HG03521 (cell line): ENCODE measurements around the gene FADS3.
A peak's percentile ranks its signal among the peaks of the same experiment; 100 is the strongest.

ENCODE experiments used
- ATAC-seq: cut with Tn5 transposase; IDR thresholded peaks from one replicate; pipeline ENCODE4 v1.9.1; 2021; ENCODE audit warnings: mild to moderate bottlenecking, moderate library complexity; ENCODE audit not compliant: unreplicated experiment

Gene FADS3

DNA sequence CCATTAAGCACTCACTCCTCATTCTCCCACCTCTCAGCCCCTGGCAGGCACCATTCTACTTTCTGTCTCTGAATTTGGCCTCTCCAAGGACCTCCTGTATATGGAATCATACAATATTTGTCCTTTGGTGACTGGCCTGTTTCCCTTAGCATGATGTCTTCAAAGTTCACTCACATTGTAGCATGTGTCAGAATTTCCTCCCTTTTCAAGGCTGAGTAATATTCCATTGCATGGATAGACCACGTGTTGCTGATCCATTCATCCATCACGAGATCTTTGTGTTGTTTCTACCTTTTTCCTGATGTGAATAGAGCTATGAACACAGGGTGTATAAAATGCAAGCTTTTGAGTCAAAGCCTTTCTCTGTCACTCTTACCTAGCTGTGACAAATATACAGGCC is 51.6 kb downstream of the FADS3 start:
- ATAC-seq = no peak

GRCh38 chr11:61838921-61839320 is 52.4 kb downstream of the FADS3 start:
- ATAC-seq = no peak

- ATAC-seq = no peak
Observed at GRCh38 chr11:61838501-61838900, 52.8 kb downstream of the FADS3 start.

DNA sequence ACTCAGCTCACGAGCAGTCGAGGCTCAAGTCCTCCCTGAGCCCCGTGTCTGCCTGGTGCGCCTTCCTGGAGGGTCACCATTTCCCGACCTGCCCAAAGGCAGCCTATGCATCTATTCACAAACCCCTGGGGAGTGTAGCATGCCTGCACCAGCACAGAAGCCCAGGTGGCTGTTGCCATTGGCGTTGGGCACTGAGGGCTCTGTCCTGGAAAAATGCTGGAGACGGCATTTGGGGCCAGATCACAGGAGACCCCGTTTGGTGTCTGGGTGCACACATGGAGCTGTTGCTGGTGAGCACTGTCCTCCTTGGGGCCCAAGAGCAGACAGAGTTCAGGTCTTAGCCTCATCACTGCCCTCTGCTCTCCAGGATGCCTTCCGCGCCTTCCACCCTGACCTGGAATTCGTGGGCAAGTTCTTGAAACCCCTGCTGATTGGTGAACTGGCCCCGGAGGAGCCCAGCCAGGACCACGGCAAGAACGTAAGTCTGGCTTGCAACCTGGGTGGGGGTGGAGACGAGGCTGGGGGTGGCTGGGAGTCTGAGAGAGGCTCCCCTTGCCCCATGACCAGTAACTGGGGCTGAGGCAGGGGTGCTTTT is 53.8 kb downstream of the FADS3 start:
- ATAC-seq = no peak

DNA sequence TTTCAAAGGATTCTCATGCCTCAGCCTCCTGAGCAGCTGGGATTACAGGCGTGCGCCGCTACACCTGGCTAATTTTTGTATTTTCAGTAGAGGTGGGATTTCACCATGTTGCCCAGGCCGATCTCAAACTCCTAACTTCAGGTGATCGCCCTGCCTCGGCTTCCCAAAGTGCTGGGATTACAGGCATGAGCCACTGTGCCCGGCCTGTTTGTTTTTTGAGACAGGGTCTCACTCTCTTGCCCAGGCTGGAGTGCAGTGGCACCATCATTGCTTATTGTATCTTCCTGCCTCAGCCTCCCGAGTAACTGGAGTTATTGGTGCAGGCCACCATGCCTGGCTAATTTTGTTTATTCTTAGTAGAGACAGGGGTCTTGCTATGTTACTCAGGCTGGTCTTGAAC is 55.2 kb downstream of the FADS3 start:
- ATAC-seq = no peak

- ATAC-seq = peak; percentile 91
Observed at GRCh38 chr11:61834278-61835048, 56.9 kb downstream of the FADS3 start.

DNA sequence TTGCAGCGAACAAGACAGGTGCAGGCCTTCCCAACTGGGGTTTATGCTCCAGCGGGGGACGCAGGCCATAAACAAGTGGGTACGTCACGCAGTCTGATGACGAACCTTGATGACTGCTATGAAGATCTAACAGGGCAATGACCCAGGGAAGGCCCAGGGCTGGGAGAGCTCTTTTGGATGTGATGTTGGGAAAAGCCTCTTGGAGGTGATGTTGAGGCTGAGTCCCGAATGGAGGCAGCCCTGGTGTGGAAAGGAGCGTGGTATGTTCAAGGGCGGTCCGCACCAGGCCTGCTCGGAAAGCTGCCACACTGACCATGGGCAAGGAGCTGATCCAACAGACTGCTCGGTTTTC is 57.4 kb downstream of the FADS3 start:
- ATAC-seq = no peak

DNA sequence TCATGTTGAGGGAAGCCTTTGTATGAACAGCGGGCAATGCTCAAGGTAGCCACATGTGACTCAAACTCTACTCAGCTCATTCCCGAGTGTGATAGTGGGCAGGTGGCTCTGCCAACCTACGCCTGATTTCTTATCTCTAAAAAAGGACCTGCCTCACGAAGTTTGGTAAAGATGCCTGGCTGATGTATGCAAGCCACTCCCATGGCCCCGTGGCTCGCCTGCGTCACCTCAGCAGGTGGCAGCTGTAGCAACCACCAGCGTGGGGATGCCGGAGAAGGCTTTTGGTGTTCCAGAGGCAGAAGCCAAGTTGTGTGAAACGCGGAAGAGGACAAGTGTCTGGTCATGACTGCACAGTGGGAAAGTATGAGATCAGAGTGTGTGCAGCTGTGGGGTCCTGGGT is 57.9 kb downstream of the FADS3 start:
- ATAC-seq = no peak

DNA sequence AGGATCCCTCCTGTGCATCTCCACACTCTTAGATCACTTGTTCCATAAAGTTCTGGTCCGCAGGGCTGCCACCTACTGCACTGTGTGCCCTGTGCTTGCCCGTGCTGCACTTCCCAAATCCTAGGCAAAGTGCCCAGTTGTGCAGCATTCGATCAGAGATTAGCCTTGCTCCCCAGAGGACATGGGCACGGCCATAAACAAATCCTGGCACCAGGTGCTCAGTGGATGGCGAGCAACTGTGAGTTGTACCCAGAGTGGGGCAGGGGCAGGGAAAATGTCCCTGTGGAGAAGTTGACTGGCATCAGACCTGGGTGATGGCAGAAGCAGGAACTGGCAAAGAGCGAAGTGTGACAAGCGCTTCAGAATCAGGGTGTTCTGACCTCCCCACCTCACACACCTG is 58.6 kb downstream of the FADS3 start:
- ATAC-seq = no peak

- no peak for ATAC-seq
Observed at GRCh38 chr11:61832207-61832606, 59.1 kb downstream of the FADS3 start.

DNA sequence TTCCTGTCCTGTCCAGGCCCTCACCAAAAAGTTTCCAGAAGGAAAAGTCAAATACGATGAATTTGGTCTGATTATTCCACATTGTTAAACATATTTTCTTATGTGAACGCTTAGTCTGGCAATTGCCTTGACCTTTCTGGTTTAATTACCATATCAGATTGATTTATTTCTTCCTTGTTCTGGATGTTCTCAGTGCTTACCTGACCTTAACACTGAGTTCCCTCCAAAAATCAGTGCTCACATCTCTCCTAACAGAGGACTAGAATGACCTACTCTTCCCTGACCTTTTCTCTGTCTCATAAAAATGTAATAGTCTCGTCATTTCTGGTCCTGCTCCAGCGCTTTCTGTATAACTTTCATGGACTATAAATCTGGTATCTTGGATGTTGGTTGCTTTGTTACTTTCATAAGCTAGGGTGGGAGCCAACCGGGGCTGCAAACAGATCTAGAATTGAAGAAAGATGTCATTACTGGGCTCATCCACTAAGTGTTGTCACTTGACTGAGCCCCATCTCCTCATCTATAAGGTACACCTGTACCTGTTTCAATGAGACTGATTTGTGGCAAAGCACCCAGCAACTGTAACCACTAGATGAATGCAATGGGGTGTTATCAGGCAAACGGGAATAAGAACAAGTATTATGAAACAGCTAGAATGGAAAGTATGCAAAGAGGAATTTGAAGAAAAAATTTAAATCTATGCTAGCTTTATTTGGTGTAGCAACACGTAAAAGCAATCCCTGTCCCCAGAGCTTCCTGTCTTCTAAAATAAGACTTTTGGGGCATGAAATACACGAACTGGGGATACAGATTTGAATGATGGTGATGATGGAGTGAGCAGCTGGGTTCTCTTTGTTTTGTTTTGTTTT is 60.9 kb downstream of the FADS3 start:
- ATAC-seq = no peak

GRCh38 chr11:61829806-61830205 is 61.5 kb downstream of the FADS3 start:
- no peak for ATAC-seq

GRCh38 chr11:61828629-61829407 is 62.5 kb downstream of the FADS3 start:
- no peak for ATAC-seq

DNA sequence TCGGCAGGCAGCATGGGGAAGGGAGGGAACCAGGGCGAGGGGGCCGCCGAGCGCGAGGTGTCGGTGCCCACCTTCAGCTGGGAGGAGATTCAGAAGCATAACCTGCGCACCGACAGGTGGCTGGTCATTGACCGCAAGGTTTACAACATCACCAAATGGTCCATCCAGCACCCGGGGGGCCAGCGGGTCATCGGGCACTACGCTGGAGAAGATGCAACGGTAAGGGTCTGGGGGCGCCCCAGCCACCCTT is 63.0 kb downstream of the FADS3 start:
- no peak for ATAC-seq

DNA sequence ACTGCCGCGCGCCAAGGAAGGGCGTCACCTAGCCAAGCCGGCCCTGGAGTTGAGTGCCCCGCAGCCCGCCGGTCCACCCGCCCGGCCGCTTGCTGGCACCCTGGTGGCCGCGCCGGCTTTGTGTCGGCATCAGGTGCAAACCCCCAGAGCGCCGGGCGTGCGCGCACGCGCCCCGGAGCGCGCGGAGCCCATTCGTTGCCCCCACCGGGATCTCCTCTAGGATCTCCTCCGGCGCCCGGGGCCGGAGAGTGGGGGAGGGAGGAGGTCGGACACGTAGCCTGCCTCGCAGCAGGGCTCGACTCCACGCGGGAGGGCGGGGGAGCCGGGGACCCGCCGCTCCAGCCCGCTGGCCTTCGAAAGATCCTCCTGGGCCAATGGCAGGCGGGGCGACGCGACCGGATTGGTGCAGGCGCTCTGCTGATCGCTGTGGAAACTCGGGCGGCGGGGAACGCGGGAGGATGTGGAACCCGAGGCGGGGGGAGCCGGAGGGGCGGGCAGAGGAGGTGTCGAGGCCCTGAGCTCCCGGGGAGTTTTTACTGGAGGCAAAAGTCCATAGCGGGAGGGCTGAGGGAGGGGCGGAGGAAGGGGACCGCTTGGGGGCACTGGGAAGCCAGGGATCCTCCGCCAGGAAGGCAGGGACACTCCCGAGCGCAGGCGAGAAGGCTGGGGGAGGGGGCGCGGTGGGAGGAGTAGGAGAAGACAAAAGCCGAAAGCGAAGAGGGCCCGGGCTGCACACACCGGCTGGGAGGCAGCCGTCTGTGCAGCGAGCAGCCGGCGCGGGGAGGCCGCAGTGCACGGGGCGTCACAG is 63.6 kb downstream of the FADS3 start, which contains the start of gene FADS2:
Gene FADS2 (plus strand): TSS at position 730 of the 808 bp plus-strand sequence. CDS start 91 bp downstream, outside the sequence.
- ATAC-seq = peak; percentile 67

DNA sequence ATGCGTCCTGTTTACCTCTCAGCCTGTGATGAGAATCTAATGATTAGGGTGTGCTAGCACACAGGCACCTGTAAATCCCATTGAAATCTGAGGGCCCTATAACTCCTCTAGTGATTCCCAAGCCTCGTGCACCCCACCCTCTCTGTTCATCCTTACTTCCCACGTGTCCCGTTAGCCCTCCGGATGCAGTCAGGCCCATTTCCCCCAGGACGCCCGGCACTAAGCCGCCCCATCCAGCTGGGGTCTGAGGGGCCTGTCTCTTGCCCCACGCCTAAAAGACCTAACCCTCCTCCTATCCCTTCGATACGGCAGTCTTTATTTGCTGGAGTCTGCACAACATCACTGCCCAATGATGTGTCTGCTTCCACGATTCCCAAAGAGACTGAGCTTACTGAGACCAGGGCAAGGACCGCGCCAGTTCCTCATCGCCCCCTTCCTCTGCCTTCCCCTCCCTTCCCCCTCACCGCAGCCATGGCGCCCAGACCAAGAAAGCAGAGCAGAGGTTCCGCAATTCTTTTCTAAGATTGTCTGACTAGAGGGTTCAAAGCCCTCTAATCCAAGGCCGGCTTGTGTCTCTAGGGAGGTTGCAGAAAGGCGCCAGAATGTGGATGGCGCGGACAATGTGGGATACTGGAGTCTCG is 64.3 kb downstream of the FADS3 start:
- ATAC-seq = no peak
